ENCODE measurements around the gene FHL2.

The FHL2 gene

GRCh38 chr2:105418522-105418921, 19.7 kb upstream of the FHL2 start:
- H3K4me3 ChIP-seq (replicated peaks; ENCODE audit: low read depth, low read length): no peak overlapping the region
- no peaks in the 10 kb centered on the region for H3K27me3 ChIP-seq (replicated peaks; ENCODE audit: control insufficient read depth, insufficient read depth, low read length)
- DNase-seq (ENCODE audit: extremely low read depth, insufficient read length): no peak
- no peak for TF ChIP-seq CTCF (IDR thresholded peaks at IDR 0.05; ENCODE audit: insufficient read depth, low read length, poor library complexity, severe bottlenecking)
- H3K36me3 ChIP-seq (ENCODE audit: control insufficient read depth, insufficient read depth, low read length): no peaks in the 10 kb centered on the region

GRCh38 chr2:105417857-105418436, 19.1 kb upstream of the FHL2 start:
- Histone ChIP-seq H3K27me3 (replicated peaks; ENCODE audit: control insufficient read depth, insufficient read depth, low read length) (no peaks in the 10 kb centered on the region), H3K36me3 (ENCODE audit: control insufficient read depth, insufficient read depth, low read length) (no peaks in the 10 kb centered on the region), H3K4me3 (replicated peaks; ENCODE audit: low read depth, low read length) (no peak overlapping the region)
- DNase-seq (ENCODE audit: extremely low read depth, insufficient read length): no peak
- no peak for TF ChIP-seq CTCF (IDR thresholded peaks at IDR 0.05; ENCODE audit: insufficient read depth, low read length, poor library complexity, severe bottlenecking)

- Histone ChIP-seq H3K27me3 (replicated peaks; ENCODE audit: control insufficient read depth, insufficient read depth, low read length) (no peaks in the 10 kb centered on the region), H3K4me3 (replicated peaks; ENCODE audit: low read depth, low read length) (no peak overlapping the region), H3K36me3 (ENCODE audit: control insufficient read depth, insufficient read depth, low read length) (no peaks in the 10 kb centered on the region)
- DNase-seq (ENCODE audit: extremely low read depth, insufficient read length): no peak
- TF ChIP-seq CTCF (IDR thresholded peaks at IDR 0.05; ENCODE audit: insufficient read depth, low read length, poor library complexity, severe bottlenecking): no peak
Measured at GRCh38 chr2:105416156-105416555, 17.3 kb upstream of the FHL2 start.

- Histone ChIP-seq H3K4me3 (replicated peaks; ENCODE audit: low read depth, low read length) (no peak overlapping the region), H3K27me3 (replicated peaks; ENCODE audit: control insufficient read depth, insufficient read depth, low read length) (peaks cover under 1% of the 10 kb centered on the region; the same call in 1 of the 2 replicates), H3K36me3 (ENCODE audit: control insufficient read depth, insufficient read depth, low read length) (no peaks in the 10 kb centered on the region)
- no peak for DNase-seq (ENCODE audit: extremely low read depth, insufficient read length)
- no peak for TF ChIP-seq CTCF (IDR thresholded peaks at IDR 0.05; ENCODE audit: insufficient read depth, low read length, poor library complexity, severe bottlenecking)
Measured at GRCh38 chr2:105415007-105415406, 16.2 kb upstream of the FHL2 start.

- Histone ChIP-seq H3K4me3 (replicated peaks; ENCODE audit: low read depth, low read length) (no peak overlapping the region), H3K27me3 (replicated peaks; ENCODE audit: control insufficient read depth, insufficient read depth, low read length) (peaks cover 3% of the 10 kb centered on the region; the same call in 1 of the 2 replicates), H3K36me3 (ENCODE audit: control insufficient read depth, insufficient read depth, low read length) (no peaks in the 10 kb centered on the region)
- no peak for DNase-seq (ENCODE audit: extremely low read depth, insufficient read length)
- no peak for TF ChIP-seq CTCF (IDR thresholded peaks at IDR 0.05; ENCODE audit: insufficient read depth, low read length, poor library complexity, severe bottlenecking)
Measured at GRCh38 chr2:105413206-105413605, 14.4 kb upstream of the FHL2 start.

- no peaks in the 10 kb centered on the region for H3K36me3 ChIP-seq (ENCODE audit: control insufficient read depth, insufficient read depth, low read length)
- DNase-seq (ENCODE audit: extremely low read depth, insufficient read length): no peak
- no peak for TF ChIP-seq CTCF (IDR thresholded peaks at IDR 0.05; ENCODE audit: insufficient read depth, low read length, poor library complexity, severe bottlenecking)
- H3K27me3 ChIP-seq (replicated peaks; ENCODE audit: control insufficient read depth, insufficient read depth, low read length): peaks cover 3% of the 10 kb centered on the region; the same call in 1 of the 2 replicates
- H3K4me3 ChIP-seq (replicated peaks; ENCODE audit: low read depth, low read length): no peak overlapping the region
Measured at GRCh38 chr2:105412584-105412983, 13.7 kb upstream of the FHL2 start.
